A673 (cell line): ENCODE measurements around the gene CLEC5A.

Source experiments
- EZH2 ChIP-seq: fragments of 200-600 bp; sonication (generic); IDR thresholded peaks from 2 replicates; pipeline ENCODE4 v1.6.1; 2017; ENCODE audit warnings: borderline replicate concordance, low read depth, mild to moderate bottlenecking, mixed read lengths, antibody characterized with exemption, low read length; ENCODE audit not compliant: poor library complexity, severe bottlenecking
- TF ChIP-seq, protein P1 (sequence below): fragments of 300-800, 200-600 bp; sonication (generic); conservative IDR thresholded peaks from 2 replicates; pipeline ENCODE4 v1.5.1; 2017; ENCODE audit warnings: low read depth, mild to moderate bottlenecking, antibody characterized with exemption, low read length, moderate library complexity, mixed read lengths

DNA sequence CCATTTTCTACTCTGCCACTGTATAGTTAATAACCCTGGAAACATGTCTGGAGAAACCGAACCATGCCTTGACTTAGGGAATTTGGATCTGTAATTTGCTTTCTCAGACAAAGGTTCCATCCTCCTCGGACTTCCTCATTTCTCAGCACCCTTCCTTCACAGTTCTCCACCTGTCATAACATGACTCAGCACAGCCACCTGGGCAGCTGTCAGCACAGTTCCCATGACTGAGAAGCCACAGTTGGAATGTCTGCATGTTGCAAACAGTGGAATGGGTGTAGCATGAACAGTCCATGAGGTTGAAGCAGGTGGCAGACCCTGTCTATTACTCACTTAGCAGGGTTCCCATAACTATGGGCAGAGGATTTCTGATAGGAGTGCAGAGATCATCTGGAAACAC, 31.2 kb downstream of the CLEC5A start:
- TF ChIP-seq, protein P1, sequence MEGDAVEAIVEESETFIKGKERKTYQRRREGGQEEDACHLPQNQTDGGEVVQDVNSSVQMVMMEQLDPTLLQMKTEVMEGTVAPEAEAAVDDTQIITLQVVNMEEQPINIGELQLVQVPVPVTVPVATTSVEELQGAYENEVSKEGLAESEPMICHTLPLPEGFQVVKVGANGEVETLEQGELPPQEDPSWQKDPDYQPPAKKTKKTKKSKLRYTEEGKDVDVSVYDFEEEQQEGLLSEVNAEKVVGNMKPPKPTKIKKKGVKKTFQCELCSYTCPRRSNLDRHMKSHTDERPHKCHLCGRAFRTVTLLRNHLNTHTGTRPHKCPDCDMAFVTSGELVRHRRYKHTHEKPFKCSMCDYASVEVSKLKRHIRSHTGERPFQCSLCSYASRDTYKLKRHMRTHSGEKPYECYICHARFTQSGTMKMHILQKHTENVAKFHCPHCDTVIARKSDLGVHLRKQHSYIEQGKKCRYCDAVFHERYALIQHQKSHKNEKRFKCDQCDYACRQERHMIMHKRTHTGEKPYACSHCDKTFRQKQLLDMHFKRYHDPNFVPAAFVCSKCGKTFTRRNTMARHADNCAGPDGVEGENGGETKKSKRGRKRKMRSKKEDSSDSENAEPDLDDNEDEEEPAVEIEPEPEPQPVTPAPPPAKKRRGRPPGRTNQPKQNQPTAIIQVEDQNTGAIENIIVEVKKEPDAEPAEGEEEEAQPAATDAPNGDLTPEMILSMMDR: no peak
- TF ChIP-seq EZH2: no peak
